K562 (cell line): ENCODE results near the gene CCDC169. TPM values are rescaled to one million over a fixed set of nuclear protein-coding genes. Genes with fewer than 3 reads are reported as not detected.
A peak's percentile ranks its signal among the peaks of the same experiment; 100 is the strongest.

Experiments used
- FOS ChIP-seq: IDR thresholded peaks from 3 replicates; pipeline ENCODE4 v1.6.1; 2011; ENCODE audit not compliant: insufficient read length; ENCODE audit errors: extremely low read depth
- KLF13 ChIP-seq: fragments of 450-650 bp; IDR thresholded peaks from 2 replicates; pipeline ENCODE4 v1.6.1; 2016; ENCODE audit warnings: missing genetic modification characterization, low read depth, mild to moderate bottlenecking, missing compliant biosample characterization, moderate library complexity, borderline replicate concordance
- NBN ChIP-seq: fragments of 450-650 bp; IDR thresholded peaks from 2 replicates; pipeline ENCODE4 v1.6.1; 2016; ENCODE audit warnings: low read depth, mild to moderate bottlenecking
- POLR2G ChIP-seq: fragments of 200-400 bp; formaldehyde crosslinking; IDR thresholded peaks from 2 replicates; pipeline ENCODE4 v1.6.1; 2017; ENCODE audit warnings: low read depth, mild to moderate bottlenecking, antibody characterized with exemption, low read length, moderate library complexity
- ZNF778 ChIP-seq: fragments of 450-650 bp; formaldehyde crosslinking; IDR thresholded peaks from 2 replicates; pipeline ENCODE4 v1.4.0; 2020; ENCODE audit warnings: mild to moderate bottlenecking, moderate library complexity
- polyA plus RNA-seq, 8 experiments: library from polyadenylated mRNA; depleted of rRNA in 4 of 8; stranded (reverse) in 5 of 8; unstranded in 3 of 8; fragments of >200 nt; fragmentation: Nextera tagmentation in 2 of 8; fragmentation: Illumina TruSeq in 1 of 8; extraction: Ambion mirVana in 2 of 8; extraction: Trizol in 1 of 8; gene quantifications; 2 replicates each; pipeline versions ENCODE4 v1.2.1 to v1.2.3, GENCODE V29; 2011 to 2014; ENCODE audit warnings: inconsistent platforms in 1 of 8, missing spikeins in 1 of 8
- total RNA-seq, 7 experiments: library from RNA; depleted of rRNA in 6 of 7; stranded (reverse); fragments of >200 nt in 6 of 7; fragmentation: Illumina TruSeq in 2 of 7; extraction: Trizol in 2 of 7; gene quantifications; 2 replicates each; pipeline versions ENCODE4 v1.2.1 to v1.2.3, GENCODE V29; 2011 to 2021; ENCODE audit warnings: low replicate concordance in 1 of 7
- TF ChIP-seq, protein P1 (sequence below): fragments of 450-650 bp; IDR thresholded peaks from 2 replicates; pipeline ENCODE4 v1.6.1; 2016; ENCODE audit warnings: borderline replicate concordance
- TF ChIP-seq, protein P2 (sequence below): sonication (generic); formaldehyde crosslinking; IDR thresholded peaks from 2 replicates; pipeline ENCODE4 v1.8.0; 2022; ENCODE audit warnings: mild to moderate bottlenecking, missing genetic modification reagents

CCDC169 gene
- total and polyA plus RNA-seq, 9 of the 15 experiments (the other 6 are each of a cell fraction or from before 2014, with no cell fraction given), result 6.8 to 22.0 (median 12.4) TPM

DNA sequence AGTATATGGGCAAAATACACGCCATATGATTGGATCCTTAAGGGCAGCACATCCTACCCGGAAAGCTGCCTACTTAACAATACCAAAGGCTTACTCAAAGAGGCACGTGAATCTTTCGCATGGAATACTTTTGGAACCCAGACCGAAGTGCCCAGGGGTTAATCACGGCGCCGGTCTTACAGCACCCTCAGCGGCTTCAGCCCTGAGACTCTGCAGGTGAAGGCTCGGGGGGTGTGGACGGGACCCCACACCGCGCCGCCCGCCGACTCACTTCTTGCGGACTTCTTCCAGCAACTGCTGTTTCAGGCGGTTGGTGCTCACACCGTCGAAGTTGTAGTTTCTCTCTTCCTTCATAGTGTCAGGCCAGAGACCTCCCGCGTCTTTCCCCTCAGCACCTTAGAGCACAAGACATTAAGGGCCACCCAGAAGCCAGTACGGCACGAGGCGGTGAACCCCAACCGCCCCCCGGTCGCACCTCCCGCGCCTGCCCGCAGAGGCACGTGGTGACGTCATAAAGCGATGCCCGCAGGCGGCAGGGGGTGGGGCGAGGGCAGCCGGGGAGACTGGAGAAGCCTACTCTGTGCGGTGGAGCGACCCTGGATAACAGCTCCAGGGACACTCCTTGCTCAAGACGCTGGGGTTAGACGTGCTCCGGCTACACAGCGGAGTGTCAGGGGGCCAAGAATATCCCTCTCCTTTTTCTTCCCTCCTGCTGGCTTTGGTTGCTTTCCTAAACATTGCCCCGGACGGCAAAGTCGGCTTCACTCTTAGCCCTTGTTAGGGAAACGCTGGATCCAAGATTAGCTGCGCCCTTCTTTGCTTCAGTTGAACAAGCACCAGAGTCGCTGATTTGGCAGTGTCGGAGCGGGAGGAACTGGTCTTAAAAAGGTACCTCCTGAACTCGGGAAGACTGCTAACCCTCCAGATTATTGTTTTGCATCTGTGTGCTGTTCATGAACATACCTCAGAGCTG is at the start of gene CCDC169 (continued):
- TF ChIP-seq, protein P1, sequence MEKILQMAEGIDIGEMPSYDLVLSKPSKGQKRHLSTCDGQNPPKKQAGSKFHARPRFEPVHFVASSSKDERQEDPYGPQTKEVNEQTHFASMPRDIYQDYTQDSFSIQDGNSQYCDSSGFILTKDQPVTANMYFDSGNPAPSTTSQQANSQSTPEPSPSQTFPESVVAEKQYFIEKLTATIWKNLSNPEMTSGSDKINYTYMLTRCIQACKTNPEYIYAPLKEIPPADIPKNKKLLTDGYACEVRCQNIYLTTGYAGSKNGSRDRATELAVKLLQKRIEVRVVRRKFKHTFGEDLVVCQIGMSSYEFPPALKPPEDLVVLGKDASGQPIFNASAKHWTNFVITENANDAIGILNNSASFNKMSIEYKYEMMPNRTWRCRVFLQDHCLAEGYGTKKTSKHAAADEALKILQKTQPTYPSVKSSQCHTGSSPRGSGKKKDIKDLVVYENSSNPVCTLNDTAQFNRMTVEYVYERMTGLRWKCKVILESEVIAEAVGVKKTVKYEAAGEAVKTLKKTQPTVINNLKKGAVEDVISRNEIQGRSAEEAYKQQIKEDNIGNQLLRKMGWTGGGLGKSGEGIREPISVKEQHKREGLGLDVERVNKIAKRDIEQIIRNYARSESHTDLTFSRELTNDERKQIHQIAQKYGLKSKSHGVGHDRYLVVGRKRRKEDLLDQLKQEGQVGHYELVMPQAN, result 0 out of 2 replicates have a peak, but pooled peaks have one; percentile 35
- TF ChIP-seq NBN, result peak; percentile 79
- TF ChIP-seq, protein P2, sequence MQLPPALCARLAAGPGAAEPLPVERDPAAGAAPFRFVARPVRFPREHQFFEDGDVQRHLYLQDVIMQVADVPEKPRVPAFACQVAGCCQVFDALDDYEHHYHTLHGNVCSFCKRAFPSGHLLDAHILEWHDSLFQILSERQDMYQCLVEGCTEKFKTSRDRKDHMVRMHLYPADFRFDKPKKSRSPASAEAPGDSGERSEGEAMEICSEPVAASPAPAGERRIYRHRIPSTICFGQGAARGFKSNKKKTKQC (CRISPR knock-in tag), result 0 out of 2 replicates have a peak, but pooled peaks have one; percentile 63
- TF ChIP-seq POLR2G, result peak; percentile 85
- TF ChIP-seq ZNF778, result no peak
- TF ChIP-seq KLF13 (tag), result peak; percentile 49; the same call in 1 of the 2 replicates
- TF ChIP-seq FOS, result no peak
